ENCODE data around the gene PARP12.

Gene PARP12

DNA sequence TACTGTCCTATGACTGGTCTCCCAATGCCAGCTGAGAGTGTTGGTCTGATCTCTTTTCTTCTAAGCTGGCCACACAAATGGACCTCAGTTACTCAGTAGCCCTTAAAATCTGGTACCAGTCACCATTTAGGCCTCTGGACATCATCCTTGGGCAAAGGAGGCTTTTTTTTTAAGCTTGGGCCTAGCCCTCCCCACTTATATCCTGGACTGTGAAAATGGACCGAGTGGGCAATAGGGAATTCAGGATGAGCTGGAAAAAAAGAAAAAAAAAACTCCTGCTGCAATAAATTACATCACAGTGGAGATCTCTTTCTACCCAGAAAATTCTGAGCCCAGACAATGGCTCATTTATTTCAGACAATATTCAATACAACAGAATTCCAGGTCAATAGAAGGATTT, 68.4 kb downstream of the PARP12 start:
- TF ChIP-seq, protein P1, sequence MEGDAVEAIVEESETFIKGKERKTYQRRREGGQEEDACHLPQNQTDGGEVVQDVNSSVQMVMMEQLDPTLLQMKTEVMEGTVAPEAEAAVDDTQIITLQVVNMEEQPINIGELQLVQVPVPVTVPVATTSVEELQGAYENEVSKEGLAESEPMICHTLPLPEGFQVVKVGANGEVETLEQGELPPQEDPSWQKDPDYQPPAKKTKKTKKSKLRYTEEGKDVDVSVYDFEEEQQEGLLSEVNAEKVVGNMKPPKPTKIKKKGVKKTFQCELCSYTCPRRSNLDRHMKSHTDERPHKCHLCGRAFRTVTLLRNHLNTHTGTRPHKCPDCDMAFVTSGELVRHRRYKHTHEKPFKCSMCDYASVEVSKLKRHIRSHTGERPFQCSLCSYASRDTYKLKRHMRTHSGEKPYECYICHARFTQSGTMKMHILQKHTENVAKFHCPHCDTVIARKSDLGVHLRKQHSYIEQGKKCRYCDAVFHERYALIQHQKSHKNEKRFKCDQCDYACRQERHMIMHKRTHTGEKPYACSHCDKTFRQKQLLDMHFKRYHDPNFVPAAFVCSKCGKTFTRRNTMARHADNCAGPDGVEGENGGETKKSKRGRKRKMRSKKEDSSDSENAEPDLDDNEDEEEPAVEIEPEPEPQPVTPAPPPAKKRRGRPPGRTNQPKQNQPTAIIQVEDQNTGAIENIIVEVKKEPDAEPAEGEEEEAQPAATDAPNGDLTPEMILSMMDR (IDR thresholded peaks at IDR 0.05; ENCODE audit: low read depth, low read length, missing control alignments), result no peak
- DNase-seq (ENCODE audit: low read depth), result no peak
- no peak overlapping the region for H3K4me3 ChIP-seq (ENCODE audit: low read depth, low read length)

DNA sequence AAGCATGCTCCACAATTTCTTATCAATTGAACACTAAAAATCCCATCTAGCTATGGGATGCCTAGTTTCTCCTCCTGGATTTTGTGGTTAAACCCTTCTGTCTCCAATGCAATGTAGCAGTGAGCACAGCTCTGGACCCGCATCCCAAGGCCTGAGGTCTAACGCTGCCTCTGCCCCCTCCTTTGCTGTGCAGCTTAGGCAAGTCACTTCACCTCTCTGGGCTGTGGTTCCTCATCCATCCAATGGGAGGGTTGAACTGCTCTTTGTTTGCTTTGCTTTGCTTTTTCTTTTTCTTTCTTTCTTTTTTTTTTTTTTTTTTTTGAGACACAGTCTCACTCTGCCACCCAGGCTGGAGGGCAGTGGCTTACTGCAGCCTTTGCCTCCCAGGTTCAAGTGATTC, 69.2 kb downstream of the PARP12 start:
- TF ChIP-seq, protein P1 (IDR thresholded peaks at IDR 0.05; ENCODE audit: low read depth, low read length, missing control alignments), result no peak
- no peak for DNase-seq (ENCODE audit: low read depth)
- H3K4me3 ChIP-seq (ENCODE audit: low read depth, low read length), result no peak overlapping the region

GRCh38 chr7:139993169-139993568, 69.6 kb downstream of the PARP12 start:
- DNase-seq (ENCODE audit: low read depth), result no peak
- TF ChIP-seq, protein P1 (IDR thresholded peaks at IDR 0.05; ENCODE audit: low read depth, low read length, missing control alignments), result no peak
- H3K4me3 ChIP-seq (ENCODE audit: low read depth, low read length), result no peak overlapping the region

GRCh38 chr7:139992353-139993044, 70.3 kb downstream of the PARP12 start:
- TF ChIP-seq, protein P1 (IDR thresholded peaks at IDR 0.05; ENCODE audit: low read depth, low read length, missing control alignments), result no peak
- no peak overlapping the region for H3K4me3 ChIP-seq (ENCODE audit: low read depth, low read length)
- DNase-seq (ENCODE audit: low read depth), result no peak

GRCh38 chr7:139991911-139992310, 70.8 kb downstream of the PARP12 start:
- TF ChIP-seq, protein P1 (IDR thresholded peaks at IDR 0.05; ENCODE audit: low read depth, low read length, missing control alignments), result no peak
- DNase-seq (ENCODE audit: low read depth), result no peak

DNA sequence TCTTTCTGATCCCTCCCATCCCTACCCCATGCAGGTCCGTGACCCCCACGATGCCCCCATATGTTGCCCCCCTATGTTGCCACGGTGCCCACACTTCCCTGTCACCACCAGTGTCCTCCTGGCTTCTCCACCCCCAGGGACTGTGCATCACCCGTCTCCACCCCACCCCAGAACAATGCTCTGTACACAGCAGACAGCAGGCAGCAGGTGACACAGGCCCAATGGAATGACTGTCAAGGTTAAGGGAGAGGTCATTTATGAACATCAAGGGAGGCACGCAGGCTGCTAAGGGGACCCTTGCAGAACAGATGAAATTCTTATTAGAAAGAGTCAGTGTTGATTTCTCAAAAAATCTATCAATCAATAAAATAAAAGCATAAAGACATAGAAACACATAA, 71.5 kb downstream of the PARP12 start:
- TF ChIP-seq, protein P1 (IDR thresholded peaks at IDR 0.05; ENCODE audit: low read depth, low read length, missing control alignments), result no peak
- no peak for DNase-seq (ENCODE audit: low read depth)
- H3K4me3 ChIP-seq (ENCODE audit: low read depth, low read length), result no peak overlapping the region

More at GRCh38 chr7:139991911-139992310, 70.8 kb downstream of the PARP12 start:
- H3K4me3 ChIP-seq (ENCODE audit: low read depth, low read length), result no peak overlapping the region
